HCT116 (cell line): ENCODE results near the gene MAGEA6. TPM values are rescaled to one million over a fixed set of nuclear protein-coding genes. Genes with fewer than 3 reads are reported as not detected.

Experiments used
- ATAC-seq: fragments of 200-7000 bp; cut with Tn5 transposase; 2 replicates; pipeline ENCODE4 v1.9.1; 2020; ENCODE audit warnings: mild to moderate bottlenecking, moderate library complexity
- BruUV-seq: library from RNA; stranded (reverse); fragments of 400-500 nt; replicated peaks from 2 replicates; lab custom pipeline; 2021; lab: Mats Ljungman, UMichigan
- CTCF ChIA-PET: fragments of 300-600 bp; sonication (Branson Sonifier 250); formaldehyde crosslinking; loops from one replicate; lab custom pipeline; 2021; ENCODE audit warnings: antibody characterized with exemption; lab: Charles Lee
- POLR2A ChIA-PET: fragments of 300-600, 350-600 bp; sonication (Branson Sonifier 250); formaldehyde crosslinking; loops from one replicate; lab custom pipeline; 2021; ENCODE audit warnings: antibody characterized with exemption; lab: Charles Lee
- RAD21 ChIA-PET, 2 experiments: fragments of 300-600 bp; sonication (Branson Sonifier 250); formaldehyde crosslinking; loops; one replicate each; lab custom pipeline; 2023; ENCODE audit warnings: low total read pairs in 2 of 2; ENCODE audit not compliant: uncharacterized antibody in 2 of 2, unreplicated experiment in 2 of 2, low non-redundant PET in 1 of 2; lab: Charles Lee
- DNase-seq: peaks from one replicate; pipeline ENCODE4 v3.0.0-alpha.2; 2010; ENCODE audit warnings: low read depth, low spot score
- H2AFZ ChIP-seq: fragments of 200-600 bp; shearing (Covaris generic), sonication (generic); 2 replicates; pipeline ENCODE4 v1.6.1; 2017; ENCODE audit warnings: low read depth, mixed run types, mixed read lengths, antibody characterized with exemption, low read length; ENCODE audit not compliant: poor library complexity, severe bottlenecking
- H3K27ac ChIP-seq: 2 replicates; pipeline ENCODE4 v1.5.1; 2012; ENCODE audit warnings: low read depth, low read length
- H3K27me3 ChIP-seq: fragments of 200-600 bp; sonication (generic); 2 replicates; pipeline ENCODE4 v1.6.1; 2016; ENCODE audit warnings: mixed run types, low read length, mixed read lengths; ENCODE audit not compliant: insufficient read depth
- H3K36me3 ChIP-seq, 2 experiments: fragments of 200-500 bp in 1 of 2; fragments of 200-600 bp in 1 of 2; sonication (Bioruptor generic) in 1 of 2; sonication (generic) in 1 of 2; 2 replicates each; pipeline versions ENCODE4 v1.5.1 to v1.6.1; 2014 to 2016; ENCODE audit warnings: low read length in 2 of 2, inconsistent platforms in 1 of 2, mixed read lengths in 1 of 2, mixed run types in 1 of 2; ENCODE audit not compliant: insufficient read depth in 2 of 2, control insufficient read depth in 1 of 2
- H3K4me1 ChIP-seq, 2 experiments: fragments of 200-600 bp in 1 of 2; sonication (generic) in 1 of 2; 2 replicates each; pipeline versions ENCODE4 v1.5.1 to v1.6.1; 2012 to 2017; ENCODE audit warnings: low read length in 2 of 2, inconsistent platforms in 1 of 2, mild to moderate bottlenecking in 1 of 2, mixed read lengths in 1 of 2, mixed run types in 1 of 2, moderate library complexity in 1 of 2; ENCODE audit not compliant: insufficient read depth in 2 of 2, control insufficient read depth in 1 of 2
- H3K4me2 ChIP-seq: fragments of 200-600 bp; sonication (generic); 2 replicates; pipeline ENCODE4 v1.6.1; 2017; ENCODE audit warnings: mixed run types, low read length, mixed read lengths
- H3K4me3 ChIP-seq, 2 experiments: fragments of 200-600 bp in 1 of 2; sonication (generic) in 1 of 2; replicated peaks in 1 of 2; 2 replicates each; pipeline ENCODE4 v1.5.1; 2011 to 2016; ENCODE audit warnings: low read length in 2 of 2, control low read depth in 1 of 2, low read depth in 1 of 2, mild to moderate bottlenecking in 1 of 2, mixed read lengths in 1 of 2, mixed run types in 1 of 2
- H3K79me2 ChIP-seq: fragments of 200-600 bp; sonication (generic); 2 replicates; pipeline ENCODE4 v1.6.1; 2017; ENCODE audit warnings: mild to moderate bottlenecking, mixed run types, low read length, moderate library complexity, mixed read lengths; ENCODE audit not compliant: insufficient read depth
- H3K9ac ChIP-seq: fragments of 200-600 bp; sonication (generic); 2 replicates; pipeline ENCODE4 v1.6.1; 2016; ENCODE audit warnings: low read length, mixed read lengths
- H3K9me2 ChIP-seq: fragments of 200-600 bp; sonication (generic), shearing (Covaris generic); 2 replicates; pipeline ENCODE4 v1.6.1; 2017; ENCODE audit warnings: mixed run types, mild to moderate bottlenecking, moderate library complexity; ENCODE audit not compliant: insufficient read depth
- H3K9me3 ChIP-seq, 2 experiments: fragments of 200-500 bp in 1 of 2; fragments of 200-600 bp in 1 of 2; sonication (Bioruptor generic) in 1 of 2; sonication (generic) in 1 of 2; 2 replicates each; pipeline ENCODE4 v1.6.1; 2014 to 2017; ENCODE audit warnings: low read length in 2 of 2, mixed read lengths in 2 of 2, inconsistent platforms in 1 of 2, low read depth in 1 of 2, mild to moderate bottlenecking in 1 of 2, mixed run types in 1 of 2, moderate library complexity in 1 of 2; ENCODE audit not compliant: control insufficient read depth in 1 of 2, insufficient read depth in 1 of 2
- H4K20me1 ChIP-seq: fragments of 200-600 bp; sonication (generic), shearing (Covaris generic); 2 replicates; pipeline ENCODE4 v1.6.1; 2017; ENCODE audit warnings: mixed run types, mild to moderate bottlenecking, moderate library complexity; ENCODE audit not compliant: insufficient read depth
- EZH2 ChIP-seq: fragments of 200-600 bp; sonication (generic); IDR thresholded peaks from 2 replicates; pipeline ENCODE4 v1.6.1; 2017; ENCODE audit warnings: antibody characterized with exemption, mixed run types
- POLR2A ChIP-seq: IDR thresholded peaks from 2 replicates; pipeline ENCODE4 v1.7.0; 2011; ENCODE audit warnings: borderline replicate concordance; ENCODE audit not compliant: insufficient read depth, insufficient read length; ENCODE audit errors: extremely low read depth
- POLR2AphosphoS5 ChIP-seq: IDR thresholded peaks from 2 replicates; pipeline ENCODE4 v1.6.1; 2011; ENCODE audit warnings: mild to moderate bottlenecking, low read depth, low read length, moderate library complexity
- SIN3A ChIP-seq: IDR thresholded peaks from 2 replicates; pipeline ENCODE4 v1.6.1; 2012; ENCODE audit warnings: low read depth
- SP1 ChIP-seq: IDR thresholded peaks from 2 replicates; pipeline ENCODE4 v1.6.1; 2012; ENCODE audit warnings: low read depth
- SRF ChIP-seq: IDR thresholded peaks from 2 replicates; pipeline ENCODE4 v1.6.1; 2012; ENCODE audit warnings: low read depth
- YY1 ChIP-seq: IDR thresholded peaks from 2 replicates; pipeline ENCODE4 v1.6.1; 2011; ENCODE audit warnings: low read length, low read depth, moderate library complexity, mild to moderate bottlenecking; ENCODE audit not compliant: insufficient replicate concordance; ENCODE audit errors: extremely low read depth
- intact Hi-C: fragments of 100-400 bp; cut with micrococcal nuclease; formaldehyde crosslinking; loops from 2 replicates; pipeline ENCODE4 v1.10.0; 2022
- total RNA-seq: library from RNA; stranded (reverse); gene quantifications from one replicate; pipeline ENCODE4 v1.2.1, GENCODE V29; 2021; ENCODE audit not compliant: unreplicated experiment
- TF ChIP-seq, protein P1 (sequence below): IDR thresholded peaks from 2 replicates; pipeline ENCODE4 v1.6.1; 2012; ENCODE audit warnings: low read depth

The MAGEA6 gene
- total RNA-seq, 1 experiment from 2014 or later, result 0.57 TPM

GRCh38 chrX:152733261-152733975 lies 36.1 kb downstream of the MAGEA6 start, which contains the start of the genes CSAG1 and MAGEA12:
Gene CSAG1 (minus strand): TSS chrX:152733721. CDS start chrX:152732460, 1,261 bp downstream.
Gene MAGEA12 (plus strand): TSS chrX:152733757. CDS start chrX:152736162, 2,405 bp downstream.
- DNase-seq, result no peak
- Histone ChIP-seq H3K4me3 (peak within 1 kb of the TSS; percentile 35; a peak in 3 of 4 replicates), H2AFZ (no peak within 1 kb of the TSS), H3K79me2 (no peaks in the 10 kb centered on the region), H3K27me3 (no peaks in the 10 kb centered on the region), H4K20me1 (no peaks in the 10 kb centered on the region), H3K36me3 (no peaks in the 10 kb centered on the region), H3K9me3 (no peaks in the 10 kb centered on the region), H3K4me1 (no peaks in the 10 kb centered on the region), H3K9me2 (no peaks in the 10 kb centered on the region), H3K9ac (peak within 1 kb of the TSS; percentile 36; the same call in 1 of the 2 replicates), H3K27ac (no peak within 1 kb of the TSS), H3K4me2 (no peak within 1 kb of the TSS)
- intact Hi-C loops, result no loop called here
- no peak for ATAC-seq
- ChIA-PET CTCF (no interaction called here), RAD21 (no interaction called here), POLR2A (no interaction called here)
- TF ChIP-seq SRF, result no peak
- no peak for TF ChIP-seq YY1
- TF ChIP-seq SIN3A, result no peak
- TF ChIP-seq, protein P1, sequence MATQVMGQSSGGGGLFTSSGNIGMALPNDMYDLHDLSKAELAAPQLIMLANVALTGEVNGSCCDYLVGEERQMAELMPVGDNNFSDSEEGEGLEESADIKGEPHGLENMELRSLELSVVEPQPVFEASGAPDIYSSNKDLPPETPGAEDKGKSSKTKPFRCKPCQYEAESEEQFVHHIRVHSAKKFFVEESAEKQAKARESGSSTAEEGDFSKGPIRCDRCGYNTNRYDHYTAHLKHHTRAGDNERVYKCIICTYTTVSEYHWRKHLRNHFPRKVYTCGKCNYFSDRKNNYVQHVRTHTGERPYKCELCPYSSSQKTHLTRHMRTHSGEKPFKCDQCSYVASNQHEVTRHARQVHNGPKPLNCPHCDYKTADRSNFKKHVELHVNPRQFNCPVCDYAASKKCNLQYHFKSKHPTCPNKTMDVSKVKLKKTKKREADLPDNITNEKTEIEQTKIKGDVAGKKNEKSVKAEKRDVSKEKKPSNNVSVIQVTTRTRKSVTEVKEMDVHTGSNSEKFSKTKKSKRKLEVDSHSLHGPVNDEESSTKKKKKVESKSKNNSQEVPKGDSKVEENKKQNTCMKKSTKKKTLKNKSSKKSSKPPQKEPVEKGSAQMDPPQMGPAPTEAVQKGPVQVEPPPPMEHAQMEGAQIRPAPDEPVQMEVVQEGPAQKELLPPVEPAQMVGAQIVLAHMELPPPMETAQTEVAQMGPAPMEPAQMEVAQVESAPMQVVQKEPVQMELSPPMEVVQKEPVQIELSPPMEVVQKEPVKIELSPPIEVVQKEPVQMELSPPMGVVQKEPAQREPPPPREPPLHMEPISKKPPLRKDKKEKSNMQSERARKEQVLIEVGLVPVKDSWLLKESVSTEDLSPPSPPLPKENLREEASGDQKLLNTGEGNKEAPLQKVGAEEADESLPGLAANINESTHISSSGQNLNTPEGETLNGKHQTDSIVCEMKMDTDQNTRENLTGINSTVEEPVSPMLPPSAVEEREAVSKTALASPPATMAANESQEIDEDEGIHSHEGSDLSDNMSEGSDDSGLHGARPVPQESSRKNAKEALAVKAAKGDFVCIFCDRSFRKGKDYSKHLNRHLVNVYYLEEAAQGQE, result no peak
- no peak for TF ChIP-seq SP1
- TF ChIP-seq POLR2A, result no peak
- no peak for TF ChIP-seq POLR2AphosphoS5
- no peak for TF ChIP-seq EZH2
- no TSS peak for BruUV-seq
